ENCODE data around the gene MAN2B1. TPM values are rescaled to one million over a fixed set of nuclear protein-coding genes. Genes with fewer than 3 reads are reported as not detected.
"Not testable (repeated sequence)": the region's sequence is repeated elsewhere in the genome, so short reads cannot be mapped to it uniquely, and the experiment has no call there.

Gene MAN2B1
- polyA plus RNA-seq, 2 of the 4 experiments (the other 2 are of a cell fraction): 13.0 to 16.3 TPM

GRCh38 chr19:12629215-12629614 is 37.3 kb downstream of the MAN2B1 start:
- H3K4me3 ChIP-seq: no peak overlapping the region
- peaks cover 96% of the 10 kb centered on the region for H3K9me3 ChIP-seq
- ATAC-seq: no peak
- FAIRE-seq: no peak
- H3K4me1 ChIP-seq: no peaks in the 10 kb centered on the region
- no peak for DNase-seq (ENCODE audit: low read depth in 1 of 2, low spot score in 1 of 2)
- H3K27ac ChIP-seq: no peak overlapping the region
- TF ChIP-seq PHF8 (IDR thresholded peaks at IDR 0.05; ENCODE audit: borderline replicate concordance, low read depth): no peak
- no peak for TF ChIP-seq MYC (IDR thresholded peaks at IDR 0.05; ENCODE audit: borderline replicate concordance, low read length)
- no peak for TF ChIP-seq FOSB (CRISPR knock-in tag; IDR thresholded peaks at IDR 0.05)
- TF ChIP-seq EP300 (IDR thresholded peaks at IDR 0.05): no peak
- H3K4me2 ChIP-seq: no peak overlapping the region
- WGBS (ENCODE audit: missing lambda C conversion rate): 93% methylated on average over 7 of the region's 7 CpGs
- POLR2A ChIA-PET: interaction anchor here (0.7 kb wide), 1 partner anchor 854 kb away, joined by 6 read pairs; no protein-coding TSS in a partner anchor
- CTCF ChIA-PET: no interaction called here

GRCh38 chr19:12628040-12629022 is 38.2 kb downstream of the MAN2B1 start:
- CTCF ChIA-PET: no interaction called here
- Histone ChIP-seq H3K4me2 (no peak overlapping the region), H3K9me3 (peaks cover 95% of the 10 kb centered on the region), H3K27ac (no peak overlapping the region), H3K4me1 (no peaks in the 10 kb centered on the region), H3K4me3 (no peak overlapping the region)
- FAIRE-seq: no peak
- no peak for ATAC-seq
- POLR2A ChIA-PET: no interaction called here
- DNase-seq (ENCODE audit: low read depth in 1 of 2, low spot score in 1 of 2): peak in 1 of 2 experiments; percentile 56
- peak; percentile 72; the same call in 1 of the 2 replicates for TF ChIP-seq KDM1A (IDR thresholded peaks at IDR 0.05; ENCODE audit: low read depth)
- no peak for TF ChIP-seq POLR2AphosphoS2 (conservative IDR thresholded peaks at IDR 0.05; ENCODE audit: low read length)
- 95% methylated on average over 17 of the region's 17 CpGs for WGBS (ENCODE audit: missing lambda C conversion rate)

GRCh38 chr19:12626958-12627357 is 39.6 kb downstream of the MAN2B1 start:
- DNase-seq (ENCODE audit: low read depth in 1 of 2, low spot score in 1 of 2): no peak
- H3K9me3 ChIP-seq: peaks cover 92% of the 10 kb centered on the region
- no peak overlapping the region for H3K27ac ChIP-seq
- H3K4me2 ChIP-seq: no peak overlapping the region
- no peaks in the 10 kb centered on the region for H3K4me1 ChIP-seq
- no peak for TF ChIP-seq USF2 (IDR thresholded peaks at IDR 0.05)
- ChIA-PET CTCF (no interaction called here), POLR2A (no interaction called here)
- H3K4me3 ChIP-seq: no peak overlapping the region
- ATAC-seq: no peak
- no peak for FAIRE-seq
- 83% methylated on average over 8 of the region's 8 CpGs for WGBS (ENCODE audit: missing lambda C conversion rate)

- CTCF ChIA-PET: no interaction called here
- Histone ChIP-seq H3K9me3 (peaks cover 67% of the 10 kb centered on the region), H3K4me3 (no peak overlapping the region), H3K4me2 (no peak overlapping the region), H3K27ac (no peak overlapping the region), H3K4me1 (no peaks in the 10 kb centered on the region)
- WGBS (ENCODE audit: missing lambda C conversion rate): 98% methylated on average over 4 of the region's 4 CpGs
- no peak for ATAC-seq
- TF ChIP-seq RFX5 (IDR thresholded peaks at IDR 0.05): no peak
- no peak for TF ChIP-seq HOXB13 (CRISPR knock-in tag; IDR thresholded peaks at IDR 0.05; ENCODE audit: low read depth)
- no peak for TF ChIP-seq KDM1A (IDR thresholded peaks at IDR 0.05; ENCODE audit: low read depth)
- TF ChIP-seq ZC3H11A (IDR thresholded peaks at IDR 0.05): no peak
- TF ChIP-seq TFCP2L1 (CRISPR knock-in tag; IDR thresholded peaks at IDR 0.05): no peak
- TF ChIP-seq HMGXB4 (CRISPR knock-in tag; IDR thresholded peaks at IDR 0.05; ENCODE audit: borderline replicate concordance): no peak
- TF ChIP-seq HEYL (CRISPR knock-in tag; IDR thresholded peaks at IDR 0.05): no peak
- no peak for TF ChIP-seq POLR2A (IDR thresholded peaks at IDR 0.05; ENCODE audit: low read length)
- TF ChIP-seq SREBF2 (IDR thresholded peaks at IDR 0.05): no peak
- DNase-seq (ENCODE audit: low read depth in 1 of 2, low spot score in 1 of 2): no peak
- POLR2A ChIA-PET: no interaction called here
- no peak for FAIRE-seq
Measured at GRCh38 chr19:12623361-12624031, 43.0 kb downstream of the MAN2B1 start.

GRCh38 chr19:12621253-12622024 is 45.1 kb downstream of the MAN2B1 start:
- H3K4me2 ChIP-seq; H3K4me1 ChIP-seq; POLR2A ChIA-PET; H3K27ac ChIP-seq; CTCF ChIA-PET; FAIRE-seq; ATAC-seq; DNase-seq (ENCODE audit: low read depth in 1 of 2, low spot score in 1 of 2); H3K4me3 ChIP-seq: not testable (repeated sequence)
- 92% methylated on average over 9 of the region's 26 CpGs for WGBS (ENCODE audit: missing lambda C conversion rate)
- H3K9me3 ChIP-seq: peaks cover 65% of the 10 kb centered on the region

All from A549 (cell line).